T follicular helper cell (primary cell): ENCODE data around the gene FCGR2B.
"Not testable (repeated sequence)": the region's sequence is repeated elsewhere in the genome, so short reads cannot be mapped to it uniquely, and the experiment has no call there.

Source experiments
- DNase-seq: peaks from one replicate; pipeline ENCODE4 v3.0.0-alpha.2; 2020; ENCODE audit warnings: low read depth

Gene FCGR2B

GRCh38 chr1:161706113-161706481, 43.2 kb downstream of the FCGR2B start:
- DNase-seq = no peak

- no peak for DNase-seq
Observed at GRCh38 chr1:161706482-161707347, 43.8 kb downstream of the FCGR2B start, which contains the start of gene FCRLA. Gene FCRLA (plus strand): TSS chr1:161707229. CDS start chr1:161707265, 36 bp downstream.

GRCh38 chr1:161707503-161707902, 44.6 kb downstream of the FCGR2B start:
- DNase-seq = no peak

DNA sequence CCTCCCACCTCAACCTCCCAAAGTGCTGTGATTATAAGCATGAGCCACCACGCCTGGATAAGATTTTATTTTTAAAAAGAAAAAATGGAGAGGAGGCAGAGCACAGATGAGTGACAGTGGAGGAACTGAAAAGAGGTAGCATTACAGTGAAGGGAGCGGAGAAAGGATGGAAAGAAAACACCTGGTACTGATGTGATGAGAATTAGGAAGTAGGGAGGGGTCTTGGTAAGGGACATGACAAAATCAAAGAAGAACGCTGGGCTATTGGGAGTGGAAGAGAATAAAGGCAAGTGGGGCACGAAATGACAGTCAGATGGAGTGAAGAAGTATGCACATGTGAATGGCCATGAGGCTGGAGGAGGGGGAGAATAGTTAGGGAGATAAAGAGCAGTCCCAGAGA, 46.4 kb downstream of the FCGR2B start:
- no peak for DNase-seq

GRCh38 chr1:161710560-161710959, 47.6 kb downstream of the FCGR2B start:
- no peak for DNase-seq

DNA sequence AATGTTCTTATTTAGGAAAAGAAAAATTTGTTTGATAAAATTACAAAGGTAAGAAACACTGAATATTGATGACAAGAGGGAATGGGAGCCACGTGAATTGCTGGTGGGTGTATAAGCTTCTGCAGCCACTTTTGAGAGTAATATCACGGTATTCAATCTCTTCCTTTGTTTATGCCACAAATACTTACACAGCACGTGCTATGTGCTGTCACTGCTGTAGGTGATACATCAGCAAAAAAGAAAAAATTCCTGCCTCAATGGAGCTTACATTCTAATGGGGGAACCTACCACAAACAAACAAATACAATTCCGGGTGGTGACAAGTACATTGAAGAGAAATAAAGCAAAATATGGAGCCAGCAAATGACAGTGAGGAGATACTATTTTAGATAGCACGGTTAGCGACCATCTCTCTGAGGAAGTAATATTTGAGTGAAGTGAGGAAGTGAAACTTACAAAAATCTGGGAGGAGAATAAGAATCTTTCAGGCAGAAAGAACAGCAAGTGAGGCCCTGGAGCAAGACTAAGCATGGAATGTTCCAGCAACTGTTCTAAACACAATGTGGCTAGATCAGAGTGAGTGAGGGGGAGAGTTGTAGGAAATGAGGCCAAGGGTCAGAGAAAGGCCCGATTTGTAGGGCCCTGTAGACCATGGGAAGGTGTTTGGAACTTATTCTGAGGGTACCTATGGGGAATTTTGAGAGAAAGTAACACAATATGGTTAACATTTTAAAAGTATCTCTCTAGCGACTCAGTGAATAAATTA, 55.8 kb downstream of the FCGR2B start:
- DNase-seq = no peak

DNA sequence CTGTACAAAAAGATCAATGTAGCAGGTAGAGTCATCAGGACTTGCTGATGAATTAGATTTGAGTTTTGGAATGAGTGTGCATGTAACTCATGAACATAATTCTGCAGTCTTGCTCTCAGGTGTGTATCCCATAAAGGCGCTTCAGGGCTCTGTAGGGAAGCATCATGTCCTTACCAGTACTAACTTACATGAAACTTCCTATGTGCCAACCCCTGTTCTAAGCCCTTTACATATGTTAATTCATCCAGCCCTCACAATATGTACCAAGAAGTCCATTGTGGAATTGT, 56.3 kb downstream of the FCGR2B start:
- DNase-seq = no peak

GRCh38 chr1:161720422-161720821, 57.5 kb downstream of the FCGR2B start:
- no peak for DNase-seq

- no peak for DNase-seq
Observed at GRCh38 chr1:161720956-161721737, 58.2 kb downstream of the FCGR2B start, which contains the start of gene FCRLB. Gene FCRLB (plus strand): TSS chr1:161721544. CDS start chr1:161722673, 1,129 bp downstream.

GRCh38 chr1:161721738-161722343, 58.9 kb downstream of the FCGR2B start:
- DNase-seq = no peak

- DNase-seq = no peak
Observed at GRCh38 chr1:161722406-161722805, 59.5 kb downstream of the FCGR2B start.

DNA sequence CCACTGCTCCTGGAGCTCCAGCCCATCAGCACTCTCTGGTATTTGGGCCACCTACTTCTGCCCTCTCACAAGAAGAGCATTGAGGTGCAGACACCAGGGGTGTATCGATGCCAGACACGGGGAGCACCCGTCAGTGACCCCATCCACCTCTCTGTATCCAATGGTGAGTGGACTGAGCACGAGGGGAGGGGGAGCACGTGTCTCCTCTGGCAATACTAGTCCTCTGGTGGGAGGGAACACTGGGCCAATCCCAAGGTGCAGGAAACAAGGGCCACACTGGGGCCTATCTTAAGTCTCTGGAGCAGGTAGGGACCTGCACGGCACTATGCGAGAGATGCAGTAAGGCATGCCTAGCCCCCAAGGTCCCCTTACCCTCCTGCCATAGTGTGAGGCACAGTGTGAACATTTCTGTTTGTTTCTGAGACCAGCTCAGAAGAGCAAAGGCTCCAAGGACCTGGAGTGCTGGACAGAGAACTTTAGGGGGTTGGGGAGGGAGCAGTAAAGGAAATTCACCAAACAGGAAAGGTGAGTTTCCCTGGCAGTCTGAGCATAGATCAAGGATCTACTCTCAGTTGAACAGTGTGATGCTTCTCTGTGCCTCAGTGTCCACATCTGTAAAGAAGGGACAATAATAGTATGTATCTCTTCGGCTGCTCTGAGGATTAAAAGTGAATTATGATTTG, 60.7 kb downstream of the FCGR2B start:
- DNase-seq = no peak

- DNase-seq = not testable (repeated sequence)
Observed at GRCh38 chr1:161725258-161725907, 62.4 kb downstream of the FCGR2B start.

DNA sequence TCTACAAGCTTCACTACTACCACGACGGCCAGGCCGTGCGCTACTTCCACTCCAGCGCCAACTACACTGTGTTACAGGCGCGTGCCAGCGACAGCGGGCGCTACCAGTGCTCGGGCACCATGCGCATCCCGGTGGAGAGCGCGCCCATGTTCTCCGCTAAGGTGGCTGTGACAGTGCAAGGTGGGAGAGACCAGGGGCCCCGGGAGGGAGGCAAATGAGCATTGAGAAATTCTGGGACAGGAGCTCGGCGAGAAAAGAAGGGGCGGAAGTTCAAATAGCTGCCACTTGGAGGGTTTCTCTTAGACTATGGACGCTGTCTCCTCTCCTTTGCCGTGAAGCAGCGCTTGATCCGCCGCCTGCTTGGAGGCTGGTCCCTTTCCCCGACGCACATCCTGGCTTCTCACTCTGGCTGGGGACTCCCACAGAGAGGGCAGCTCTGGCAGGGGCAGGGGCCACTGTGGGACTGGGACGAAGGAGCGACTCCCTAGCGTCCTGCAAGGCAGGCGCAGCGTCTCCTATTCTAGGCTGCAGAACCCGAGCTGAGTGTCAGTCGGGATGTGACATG, 63.0 kb downstream of the FCGR2B start:
- peak; percentile 0 for DNase-seq

DNA sequence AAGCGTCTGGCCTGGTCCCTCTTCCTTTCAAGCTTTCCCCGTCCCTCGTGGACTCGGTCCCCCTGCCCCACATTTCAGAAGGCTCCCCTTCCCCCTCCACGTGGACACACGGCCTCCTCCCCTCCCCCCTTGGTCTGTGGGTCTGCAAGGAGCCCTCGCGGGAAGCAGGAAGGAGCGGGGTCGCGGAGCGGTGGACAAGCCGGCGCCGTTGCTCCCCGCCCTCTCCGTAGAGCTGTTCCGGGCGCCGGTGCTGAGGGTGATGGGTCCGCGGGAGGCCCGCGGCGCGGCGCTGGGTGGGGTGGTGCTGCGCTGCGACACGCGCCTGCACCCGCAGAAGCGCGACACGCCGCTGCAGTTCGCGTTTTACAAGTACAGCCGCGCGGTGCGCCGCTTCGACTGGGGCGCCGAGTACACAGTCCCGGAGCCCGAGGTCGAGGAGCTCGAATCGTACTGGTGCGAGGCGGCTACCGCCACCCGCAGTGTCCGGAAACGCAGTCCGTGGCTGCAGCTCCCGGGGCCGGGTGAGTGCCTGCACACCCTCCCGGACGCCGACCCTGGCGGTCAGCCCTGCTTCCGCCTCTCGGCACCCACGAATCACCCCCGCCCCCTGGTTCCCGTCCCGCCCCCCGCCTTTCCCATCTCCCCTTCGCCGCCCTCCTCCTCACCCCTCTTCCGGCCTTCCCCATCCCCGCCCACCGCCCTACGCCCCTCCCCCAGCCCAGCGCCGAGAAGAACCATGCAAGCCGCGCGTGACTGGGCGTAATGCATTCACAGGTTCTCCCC, 63.7 kb downstream of the FCGR2B start:
- peak; percentile 45 for DNase-seq

DNA sequence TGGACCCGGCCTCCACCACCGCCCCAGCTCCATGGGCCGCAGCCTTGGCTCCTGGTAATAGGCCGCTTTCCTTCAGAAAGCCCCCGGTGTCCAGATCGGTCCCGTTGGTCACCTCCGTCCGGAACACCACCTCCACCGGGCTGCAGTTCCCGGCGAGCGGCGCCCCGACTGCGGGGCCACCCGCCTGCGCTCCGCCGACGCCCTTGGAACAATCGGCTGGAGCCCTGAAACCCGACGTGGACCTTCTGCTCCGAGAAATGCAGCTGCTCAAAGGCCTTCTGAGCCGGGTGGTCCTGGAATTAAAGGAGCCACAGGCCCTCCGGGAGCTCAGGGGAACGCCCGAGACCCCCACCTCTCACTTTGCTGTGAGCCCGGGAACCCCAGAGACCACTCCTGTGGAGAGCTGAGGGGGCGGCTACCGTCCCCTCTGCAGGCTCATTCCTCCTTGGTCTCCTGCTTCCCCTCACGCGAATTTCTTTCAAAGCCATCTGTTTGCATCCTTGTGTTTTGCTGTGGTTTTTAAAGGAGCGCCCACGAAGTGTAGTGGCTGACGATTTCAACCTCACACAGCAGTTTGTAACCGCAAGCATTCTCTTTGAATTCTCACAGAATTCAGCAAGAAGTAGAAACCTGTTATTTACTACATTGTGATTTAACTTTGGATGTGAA, 64.4 kb downstream of the FCGR2B start:
- peak; percentile 21 for DNase-seq
